NCI-H82 treated with DMSO at 0.1 percent for 48 hours (cell line): ENCODE measurements around the gene CBX4.

Source experiments
- DNase-seq: peaks from one replicate; lab custom pipeline; 2025; ENCODE audit not compliant: unreplicated experiment; lab: John Stamatoyannopoulos, UW

Gene CBX4

DNA sequence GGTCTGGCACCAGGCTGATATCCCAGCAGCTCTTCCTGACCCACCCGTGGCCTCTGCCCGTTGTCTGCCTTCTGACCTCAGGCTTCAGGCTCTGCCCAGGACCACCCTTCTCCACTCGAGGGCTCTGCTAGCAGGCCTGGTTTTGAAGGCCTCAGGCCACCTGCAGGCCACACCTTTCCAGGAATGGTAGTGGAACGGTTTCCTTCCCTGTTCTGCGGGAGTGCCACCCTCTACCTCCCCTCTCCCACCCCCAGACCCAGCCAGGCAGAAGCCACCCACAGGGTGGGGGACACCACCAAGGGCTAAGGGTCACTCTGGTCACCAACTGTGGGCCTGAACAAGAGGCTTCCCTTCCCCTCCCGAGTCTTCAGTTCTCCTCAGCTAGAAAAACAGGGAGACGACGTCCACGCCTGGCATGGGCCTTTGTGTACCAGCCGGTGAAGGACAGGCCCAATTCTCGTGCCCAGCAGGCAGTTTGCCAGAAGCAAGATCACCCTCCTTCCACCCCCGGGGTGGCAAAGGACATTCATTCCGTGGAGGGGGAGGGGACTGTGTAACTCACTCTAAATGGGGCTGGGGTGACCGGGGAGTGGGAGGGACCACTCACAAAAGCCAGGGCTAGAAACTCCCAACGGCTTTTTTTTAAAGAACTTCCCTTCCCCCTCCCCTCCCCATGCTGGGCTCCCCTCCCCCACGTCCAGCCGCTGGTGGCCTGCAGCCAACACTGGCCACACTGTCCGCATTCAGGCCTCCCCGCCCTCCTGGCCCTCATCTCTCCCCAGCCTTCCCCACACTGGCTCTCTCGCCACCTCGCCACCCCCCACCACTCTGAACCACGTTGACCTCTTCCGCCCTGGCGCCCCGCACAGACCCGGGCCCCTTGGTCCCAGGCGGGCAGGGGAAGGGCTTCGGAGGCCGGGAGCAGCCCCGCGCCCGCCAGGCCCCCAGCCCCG lies 7.7 kb downstream of the CBX4 start:
- DNase-seq, result no peak

DNA sequence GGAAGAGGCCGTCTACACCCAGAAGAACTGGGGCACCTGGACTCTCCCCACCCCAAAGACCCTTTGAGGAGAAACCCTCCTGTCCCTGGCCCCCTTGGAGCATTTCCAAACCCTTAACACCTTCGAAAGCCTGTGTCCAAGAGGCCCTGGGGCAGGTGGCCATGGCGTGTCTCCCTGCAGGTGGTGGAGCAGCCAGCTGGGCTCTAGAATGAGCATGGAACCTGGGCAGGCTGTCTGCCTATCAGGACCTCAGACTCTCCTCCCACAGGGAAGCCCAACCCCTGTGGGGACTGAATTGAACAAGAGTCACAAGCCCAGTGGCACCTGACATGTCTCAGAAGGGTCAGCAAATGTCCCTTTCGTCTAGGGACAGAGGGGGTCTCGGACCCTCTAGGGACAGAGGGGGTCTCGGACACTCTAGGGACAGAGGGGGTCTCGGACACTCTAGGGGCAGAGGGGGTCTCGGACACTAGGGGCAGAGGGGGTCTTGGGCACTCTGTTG lies 8.4 kb downstream of the CBX4 start:
- no peak for DNase-seq

DNA sequence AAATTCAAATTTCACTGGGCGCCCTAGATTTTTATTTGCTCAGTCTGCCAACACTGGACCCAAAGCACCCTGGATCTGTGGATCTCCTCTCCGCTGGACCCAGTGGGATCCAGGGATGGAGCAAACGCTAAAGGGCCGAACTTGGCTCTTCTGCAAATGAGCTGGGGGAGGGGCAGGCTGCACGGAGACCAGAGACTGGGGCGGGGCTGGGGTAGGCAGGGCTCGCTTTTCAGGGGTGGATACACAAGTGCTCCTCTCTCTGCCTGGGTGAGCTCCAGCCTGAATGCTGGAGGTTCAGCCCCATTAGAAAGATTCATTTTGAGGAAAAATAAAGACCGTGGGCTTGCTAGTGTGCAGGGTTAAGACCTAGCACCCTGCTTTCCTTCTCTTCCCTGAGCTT lies 8.9 kb downstream of the CBX4 start:
- DNase-seq, result no peak

DNA sequence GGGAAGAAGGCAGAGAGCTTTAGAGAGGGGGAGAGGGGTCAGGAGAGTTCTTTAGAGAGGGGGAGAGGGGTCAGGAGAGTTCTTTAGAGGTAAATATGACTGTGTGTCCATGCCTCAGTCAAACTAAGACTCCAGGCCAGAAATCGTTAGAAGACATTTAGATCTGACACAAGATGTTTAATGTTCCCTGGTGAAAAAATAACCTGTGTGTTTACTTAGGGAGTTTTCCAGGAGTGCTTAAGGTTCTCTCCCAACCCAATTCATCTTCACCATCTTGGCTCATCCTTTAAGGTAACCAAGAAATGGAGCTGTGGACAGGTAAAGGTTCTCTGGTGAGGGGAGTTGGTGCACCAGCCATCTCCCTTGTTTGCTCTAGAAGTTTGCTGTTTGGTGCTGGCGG lies 9.8 kb downstream of the CBX4 start:
- DNase-seq, result no peak

DNA sequence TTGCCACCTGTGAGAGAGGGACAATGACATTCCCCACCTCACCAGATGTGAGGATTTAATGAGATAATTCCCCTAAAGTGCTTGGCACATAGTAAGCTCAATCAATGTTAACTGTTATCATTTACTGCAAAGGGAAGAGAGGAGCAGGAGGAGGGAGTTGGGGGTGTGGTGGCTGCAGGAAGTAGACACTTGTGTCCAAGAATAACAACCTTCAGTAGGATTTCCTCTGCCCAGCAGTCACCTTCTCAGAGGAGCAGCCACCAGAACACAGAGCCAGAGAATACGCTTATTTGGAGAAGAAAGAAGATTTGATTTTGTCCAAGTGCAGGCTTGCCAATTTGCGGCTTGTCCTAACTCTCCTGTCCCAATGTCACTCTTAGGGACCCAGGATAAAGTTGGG lies 10.2 kb downstream of the CBX4 start:
- DNase-seq, result no peak

DNA sequence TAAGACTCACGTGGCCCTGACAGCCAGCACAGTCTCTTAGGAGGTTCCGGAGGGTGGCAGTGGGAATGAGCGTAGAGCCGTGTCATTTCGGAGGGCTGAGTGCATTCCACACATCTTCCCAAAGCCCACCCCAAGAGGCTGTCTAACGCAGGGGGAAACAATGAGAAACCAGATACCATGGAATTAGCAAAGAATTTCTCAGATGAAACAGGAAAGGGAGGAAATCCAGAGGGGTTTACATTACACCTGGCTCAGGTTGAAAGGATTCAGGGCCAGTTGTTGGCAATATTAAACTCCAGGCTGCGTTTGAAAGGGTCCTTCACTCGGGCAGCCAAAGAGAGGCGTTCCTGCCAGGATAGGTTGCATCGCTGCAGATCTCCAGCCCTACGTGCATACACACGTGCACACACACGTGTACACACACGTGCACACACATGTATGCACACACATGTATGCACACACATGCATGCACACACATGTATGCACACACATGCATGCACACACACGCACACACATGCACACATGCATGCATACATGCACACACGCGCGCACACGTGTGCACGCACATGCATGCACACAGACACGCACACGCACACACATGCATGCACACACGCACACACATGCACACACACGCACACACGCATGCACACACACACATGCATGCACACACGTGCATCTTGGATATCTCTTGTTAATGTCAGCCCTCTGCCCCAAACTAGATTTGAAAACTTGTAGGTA lies 12.2 kb downstream of the CBX4 start:
- no peak for DNase-seq

DNA sequence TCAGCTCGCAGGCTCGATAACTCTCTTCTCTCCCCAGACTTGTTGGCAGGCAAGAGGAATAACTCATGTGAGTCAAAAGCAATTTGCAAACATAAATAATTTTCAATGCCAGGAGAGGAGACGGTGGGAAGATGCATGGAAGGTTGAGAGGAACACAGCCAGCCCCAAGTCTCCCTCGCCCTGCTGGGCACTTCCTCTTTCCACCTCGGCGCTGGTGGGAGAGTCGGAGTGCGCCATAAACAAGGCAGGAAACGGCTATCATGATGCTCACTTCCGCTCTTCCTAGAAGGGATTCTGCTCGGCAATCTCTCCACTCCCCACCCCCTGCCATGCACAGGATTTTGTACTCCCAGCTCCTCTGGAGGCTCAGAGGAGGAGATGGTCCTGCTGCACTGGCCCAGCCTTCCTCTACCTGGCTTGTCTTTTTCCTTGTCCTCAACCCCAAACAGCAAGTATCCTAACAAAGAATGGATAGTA lies 13.0 kb downstream of the CBX4 start:
- DNase-seq, result no peak

DNA sequence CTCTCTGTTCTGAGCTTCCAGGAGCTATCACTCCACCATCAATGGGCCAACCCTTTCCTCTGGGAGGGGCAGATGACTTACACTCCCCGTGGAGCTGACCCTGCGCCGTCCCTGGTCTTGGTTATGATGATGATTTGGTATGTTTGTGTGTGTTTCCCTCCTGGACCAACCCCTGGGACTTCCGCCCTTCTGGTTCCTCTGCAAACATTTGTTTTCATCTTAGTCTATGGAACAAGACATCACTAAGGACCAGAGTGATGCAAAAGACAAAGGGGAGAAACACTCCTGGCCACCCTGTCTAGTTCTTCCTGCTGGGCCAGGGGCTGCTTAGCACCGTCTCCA lies 13.7 kb downstream of the CBX4 start:
- no peak for DNase-seq

DNA sequence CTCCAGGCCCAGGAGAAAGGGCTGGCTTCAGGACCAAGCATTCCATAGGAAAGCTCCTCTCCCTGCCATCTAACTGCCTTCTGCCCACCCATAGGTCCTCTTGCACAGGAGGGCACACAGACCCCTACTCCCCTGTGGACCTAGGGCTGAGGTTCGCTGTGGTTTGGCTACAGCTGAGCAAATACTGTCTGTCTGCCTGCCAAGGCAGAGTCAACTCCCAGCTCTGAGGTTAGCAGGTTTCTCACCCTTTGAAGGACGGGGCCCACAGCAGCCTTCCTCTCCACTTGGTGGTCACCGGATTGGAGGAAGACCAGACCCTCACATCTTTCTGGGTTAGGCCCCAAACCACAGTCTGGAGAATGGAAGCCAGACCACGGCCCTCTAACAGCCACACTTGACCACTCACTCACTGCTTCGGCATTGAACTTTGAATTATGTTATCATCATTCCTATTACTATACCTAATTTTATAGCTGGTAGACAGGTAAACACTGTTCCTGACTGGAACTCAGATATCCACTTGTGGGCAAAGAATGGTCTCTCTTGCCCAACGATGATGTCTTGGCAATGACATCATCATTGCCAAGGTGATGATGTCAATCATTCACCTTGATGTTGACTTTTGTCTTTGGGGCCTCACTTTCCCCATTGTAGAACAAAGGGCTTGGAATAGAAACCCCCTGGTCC lies 14.2 kb downstream of the CBX4 start:
- DNase-seq, result no peak

DNA sequence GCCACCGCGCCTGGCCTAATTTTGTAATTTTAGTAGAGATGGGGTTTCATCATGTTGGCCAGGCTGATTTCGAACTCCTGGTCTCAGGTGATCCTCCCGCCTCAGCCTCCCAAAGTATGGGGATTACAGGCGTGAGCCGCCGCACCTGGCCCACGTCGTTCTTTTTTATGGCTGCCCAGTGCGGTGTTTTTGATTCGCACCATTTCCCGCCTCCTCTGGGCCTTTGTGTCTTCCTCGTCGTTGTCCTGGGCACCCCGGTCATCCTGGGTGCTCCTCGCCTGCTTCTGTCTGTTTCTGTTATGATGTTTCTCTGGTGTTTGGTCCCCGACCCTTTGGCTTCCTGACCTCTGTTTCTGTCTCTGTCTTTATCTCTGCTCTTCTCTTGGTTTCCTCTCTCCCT lies 15.0 kb downstream of the CBX4 start:
- DNase-seq, result no peak

DNA sequence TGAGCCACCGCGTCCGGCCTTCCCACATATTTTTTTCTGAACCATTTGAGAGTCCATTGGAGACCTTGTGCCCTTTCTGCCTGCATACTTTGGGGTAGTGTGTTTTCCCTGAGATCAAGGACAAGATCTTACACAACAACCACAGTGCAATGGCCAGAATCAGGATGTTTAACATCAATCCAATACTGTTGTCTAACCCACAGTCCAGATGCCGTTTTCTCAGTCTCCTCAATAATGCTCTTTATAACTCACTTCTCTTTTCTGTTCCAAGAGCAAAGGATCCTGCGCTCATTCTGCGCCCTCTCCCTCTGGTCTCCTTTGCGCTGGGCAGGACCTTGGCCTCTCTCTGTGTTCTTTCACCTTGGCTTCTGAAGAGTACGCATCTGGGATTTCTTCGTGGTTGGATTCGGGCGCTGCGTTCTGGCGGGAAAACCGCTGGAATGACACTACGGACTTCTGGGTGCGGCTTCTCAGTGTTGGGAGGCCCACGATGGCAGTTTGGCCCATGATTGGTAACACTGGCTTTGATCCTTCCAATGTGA lies 16.6 kb downstream of the CBX4 start:
- DNase-seq, result no peak

DNA sequence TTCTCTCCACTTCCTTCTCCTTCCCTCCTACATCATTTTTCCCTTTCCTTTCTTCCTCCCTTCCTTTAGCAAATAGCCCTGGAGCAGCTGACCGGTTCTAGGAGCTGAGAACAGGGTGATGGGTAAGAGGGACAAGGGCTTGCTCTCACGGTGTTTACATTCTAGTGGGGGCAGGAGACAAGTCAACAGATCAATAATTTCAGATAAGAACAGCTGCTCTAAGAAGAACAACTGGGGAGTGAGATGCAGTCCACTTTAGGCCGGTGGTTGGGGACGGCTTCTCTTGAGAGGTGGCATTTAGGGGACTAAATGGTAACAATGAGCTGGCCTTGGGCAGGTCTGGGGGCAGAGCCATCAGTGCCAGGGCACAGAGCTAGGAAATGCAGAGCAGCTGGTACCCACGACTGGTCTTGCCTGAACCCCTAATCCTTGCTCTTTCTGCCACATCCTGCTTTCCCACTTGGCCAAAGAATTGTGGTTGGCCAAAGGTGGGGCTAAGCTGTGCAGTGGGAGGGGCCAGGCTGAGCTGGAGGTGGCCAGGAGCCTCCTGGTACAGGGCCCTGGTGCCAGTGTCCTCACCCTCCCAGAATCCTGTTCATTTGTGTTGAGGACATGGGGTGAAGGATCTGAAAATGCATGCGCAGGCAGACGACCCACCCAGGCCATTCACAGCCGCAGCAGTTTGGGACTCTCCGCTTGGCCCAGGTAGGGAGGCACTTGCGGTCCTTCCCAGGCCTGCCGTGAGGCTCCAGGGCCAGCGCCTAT lies 17.7 kb downstream of the CBX4 start:
- DNase-seq, result no peak

DNA sequence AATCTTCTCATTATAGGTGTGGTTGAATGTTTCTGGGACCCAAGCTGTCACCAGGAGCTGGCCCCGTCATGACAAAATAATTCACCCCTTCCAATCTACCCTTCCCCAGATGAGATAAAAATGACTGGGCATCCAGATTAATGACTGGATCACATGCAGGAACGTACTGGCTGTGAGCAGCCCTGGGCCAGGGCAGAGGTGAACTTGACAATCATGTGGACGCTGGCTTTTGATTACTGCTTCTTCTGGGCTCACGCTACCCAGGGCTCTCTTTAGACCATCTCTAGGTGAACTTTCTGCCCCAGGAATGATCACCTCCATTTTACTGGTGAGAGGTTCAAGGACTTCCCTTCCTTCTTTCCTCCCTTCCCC lies 18.3 kb downstream of the CBX4 start:
- no peak for DNase-seq

DNA sequence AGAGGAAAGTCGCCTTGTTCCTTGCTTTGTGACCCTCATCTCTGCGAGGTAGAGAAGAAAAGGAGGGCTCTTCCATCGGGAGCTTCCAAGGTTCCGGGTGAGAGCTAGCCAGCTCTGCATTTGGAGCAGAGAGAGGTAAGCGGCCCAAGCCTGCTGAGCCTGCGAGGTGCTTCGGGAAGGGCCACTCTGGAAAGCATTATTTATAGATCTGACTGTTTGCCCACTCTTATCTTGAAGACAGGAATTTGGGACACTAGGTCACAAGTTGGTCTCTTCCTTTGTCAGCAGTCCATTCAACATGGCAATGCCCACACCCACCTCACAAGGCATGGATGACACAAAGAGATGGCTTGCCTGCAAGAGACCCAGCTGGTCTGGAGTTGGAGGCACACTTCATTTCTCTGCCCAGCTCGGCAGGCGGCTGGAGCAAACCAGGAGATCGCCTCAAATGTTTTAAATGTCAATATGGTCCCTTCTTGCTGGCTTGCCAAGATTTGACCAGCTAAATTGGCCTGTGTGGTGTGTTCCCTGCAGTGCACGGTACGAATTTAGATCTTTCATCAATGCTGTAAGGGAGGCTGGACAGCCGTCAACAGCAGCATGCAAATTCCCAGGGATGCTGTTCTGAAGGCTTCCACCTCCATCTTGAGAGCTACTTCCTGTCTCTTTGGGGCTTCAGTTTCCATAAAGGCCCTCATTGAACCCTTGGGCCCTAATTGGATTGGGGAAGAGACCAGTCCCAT lies 19.5 kb downstream of the CBX4 start:
- no peak for DNase-seq

DNA sequence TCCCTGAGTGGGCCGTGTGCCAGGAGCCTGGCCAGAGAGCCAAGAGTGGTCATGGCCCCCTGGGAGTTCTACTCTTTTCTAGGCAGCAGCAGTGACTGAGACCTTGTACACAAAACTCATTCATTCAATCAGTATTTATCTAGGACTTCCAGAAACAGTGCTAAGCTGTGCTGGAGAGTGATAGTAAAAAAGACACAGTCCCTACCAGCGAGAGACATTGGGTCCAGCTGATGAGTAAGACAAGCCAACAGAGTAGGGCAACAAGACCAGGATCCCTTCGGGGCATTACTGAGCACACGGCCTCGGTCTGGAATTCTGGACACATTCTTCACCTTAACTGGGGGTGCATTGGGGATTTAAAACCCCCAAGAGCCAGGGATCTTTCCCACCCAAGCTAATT lies 20.2 kb downstream of the CBX4 start:
- DNase-seq, result no peak

DNA sequence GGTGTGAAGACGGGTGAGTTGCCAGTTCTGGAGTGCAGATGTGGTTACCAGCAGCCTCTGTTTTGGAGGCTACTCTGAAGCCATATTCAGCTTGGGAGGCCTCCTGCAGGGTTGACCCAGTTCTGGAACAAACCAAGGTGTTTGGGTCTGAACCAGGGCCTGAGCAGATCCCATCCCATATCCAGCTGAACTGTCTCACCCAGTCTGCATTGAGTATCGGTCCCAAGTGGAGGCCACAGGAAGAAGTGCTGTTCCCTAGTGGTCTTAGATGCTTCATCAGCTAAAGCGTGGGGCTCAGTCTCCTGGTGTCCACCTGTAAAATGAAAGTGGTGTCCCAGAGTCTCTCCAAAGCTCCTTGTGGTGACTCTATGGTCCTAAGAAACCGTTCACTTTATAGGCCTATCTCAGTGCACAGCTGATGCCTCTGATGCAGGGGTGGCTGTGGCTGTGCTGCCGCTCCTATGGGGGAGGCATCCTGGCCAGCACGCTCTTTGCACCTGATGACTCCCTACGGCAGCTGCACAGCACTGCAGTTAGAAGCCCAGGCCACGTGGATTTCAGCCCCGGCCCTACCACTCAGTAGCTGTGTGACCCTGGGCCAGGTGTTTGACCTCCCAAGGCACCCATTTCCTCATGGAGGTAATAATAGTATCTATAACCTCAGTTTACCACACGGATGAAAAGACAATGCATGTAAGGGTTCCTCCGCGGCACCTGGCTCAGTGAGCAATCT lies 21.0 kb downstream of the CBX4 start:
- no peak for DNase-seq

DNA sequence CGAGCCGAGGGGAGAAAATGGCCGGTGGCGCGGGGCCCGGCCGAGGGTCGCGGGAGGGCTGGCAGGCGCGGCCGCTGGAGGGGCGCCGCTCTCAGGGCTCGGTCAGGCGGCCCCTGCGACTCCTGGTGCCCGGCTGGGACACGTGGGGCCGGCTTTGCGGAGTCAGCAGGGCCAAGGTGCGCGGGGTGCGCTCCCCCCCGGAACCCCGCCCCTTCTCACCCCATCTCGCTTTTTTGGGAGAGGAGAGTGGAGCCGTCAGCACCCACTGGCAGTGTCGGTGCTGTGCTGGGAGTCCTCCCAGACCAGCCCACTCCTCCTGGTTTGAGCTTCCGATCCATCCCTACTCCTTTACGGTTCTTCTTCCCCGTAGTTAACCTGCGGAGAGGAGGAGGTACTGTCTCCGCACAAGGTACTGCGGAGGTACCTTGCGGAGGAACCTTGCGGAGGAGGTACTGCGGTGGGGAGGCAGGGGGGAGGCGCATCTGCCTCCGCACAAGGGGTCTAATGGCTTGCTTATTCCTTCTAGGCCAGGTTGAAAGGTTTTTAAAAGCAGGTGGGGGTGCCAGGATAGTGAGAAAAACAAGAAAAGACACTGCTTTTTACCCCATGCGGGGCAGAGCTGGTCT lies 23.3 kb downstream of the CBX4 start:
- DNase-seq, result no peak

DNA sequence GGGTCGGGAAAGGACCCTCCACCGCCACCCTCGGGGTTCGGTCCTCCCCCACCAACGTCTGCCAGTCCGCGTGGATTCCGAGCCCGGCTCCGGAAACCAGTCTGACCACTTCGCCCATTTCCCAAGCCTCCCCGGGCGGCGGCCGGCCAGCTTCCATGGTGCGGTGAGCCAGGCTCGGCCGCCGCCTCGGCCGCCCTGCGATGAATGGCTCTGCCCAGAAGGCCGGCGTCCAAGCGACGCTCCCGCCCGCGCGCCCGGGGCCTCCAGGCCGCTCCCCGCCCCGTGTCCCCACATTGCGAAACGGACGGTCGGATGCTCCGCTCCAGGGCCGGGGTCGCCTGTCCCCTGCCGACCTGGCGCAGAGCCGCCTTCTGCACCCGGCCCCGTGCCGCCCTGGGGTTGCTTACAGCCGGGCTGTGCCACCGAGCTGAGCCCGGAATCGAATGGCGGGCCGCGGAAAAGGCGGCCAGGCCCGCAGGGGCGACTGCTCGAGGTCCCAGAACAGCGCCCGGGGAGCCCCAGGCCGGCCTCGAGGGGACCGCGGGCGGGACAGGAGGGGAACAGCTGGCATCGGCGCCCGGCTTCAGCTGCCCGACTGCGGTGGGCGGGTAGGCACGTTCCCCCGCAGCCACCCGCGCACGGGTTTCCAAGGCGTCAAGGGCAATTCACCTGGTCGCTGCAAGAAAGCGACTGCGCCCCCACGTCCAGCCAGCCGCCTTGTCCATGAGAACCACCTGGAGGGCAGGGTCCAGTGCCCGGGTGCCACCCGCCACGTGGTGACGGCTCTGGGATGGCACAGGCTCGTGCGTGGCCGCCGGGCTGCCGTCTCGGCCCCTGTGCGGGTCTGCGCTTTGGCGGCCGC lies 24.0 kb downstream of the CBX4 start:
- no peak for DNase-seq
